ENCODE measurements around the gene ZFR.
"Not testable (repeated sequence)": the region's sequence is repeated elsewhere in the genome, so short reads cannot be mapped to it uniquely, and the experiment has no call there.

The ZFR gene

DNA sequence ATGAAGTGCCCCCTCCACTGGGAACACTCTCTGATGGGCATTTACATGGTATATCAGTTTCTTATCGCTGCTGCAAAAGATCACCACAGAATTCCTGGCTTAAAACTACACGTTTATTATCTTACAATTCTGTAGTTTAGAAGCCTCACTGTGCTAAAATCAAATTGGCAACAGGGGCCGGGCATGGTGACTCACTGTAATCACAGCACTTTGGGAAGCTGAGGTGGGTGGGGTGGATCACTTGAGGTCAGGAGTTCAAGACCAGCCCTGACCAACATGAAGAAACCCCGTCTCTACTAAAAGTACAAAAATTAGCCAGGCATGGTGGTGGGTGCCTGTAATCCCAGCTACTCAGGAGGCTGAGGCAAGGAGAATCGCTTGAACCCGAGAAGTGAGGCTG is 7.8 kb upstream of the ZFR start:
- not testable (repeated sequence) for DNase-seq (ENCODE audit: low read depth in 1 of 2, low spot score in 1 of 2)

DNA sequence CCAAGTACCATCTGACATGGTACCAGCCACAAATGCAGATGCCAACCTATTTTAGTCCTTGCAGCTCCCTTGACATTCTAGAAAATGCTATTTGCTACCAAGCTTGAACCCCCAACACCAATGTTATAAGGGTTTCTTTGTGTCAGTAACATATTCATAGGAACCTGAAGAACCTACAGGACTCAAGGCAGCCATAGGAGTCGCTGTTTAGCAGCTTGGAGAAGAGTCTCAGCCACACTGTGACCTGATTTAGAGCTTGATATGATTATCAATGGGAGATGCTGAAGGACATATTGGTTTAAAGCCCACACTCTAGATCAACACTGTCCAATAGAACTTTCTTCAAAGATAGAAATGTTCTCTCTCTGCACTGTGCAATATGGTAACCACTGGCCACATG is 6.4 kb upstream of the ZFR start:
- no peak for DNase-seq (ENCODE audit: low read depth in 1 of 2, low spot score in 1 of 2)

DNA sequence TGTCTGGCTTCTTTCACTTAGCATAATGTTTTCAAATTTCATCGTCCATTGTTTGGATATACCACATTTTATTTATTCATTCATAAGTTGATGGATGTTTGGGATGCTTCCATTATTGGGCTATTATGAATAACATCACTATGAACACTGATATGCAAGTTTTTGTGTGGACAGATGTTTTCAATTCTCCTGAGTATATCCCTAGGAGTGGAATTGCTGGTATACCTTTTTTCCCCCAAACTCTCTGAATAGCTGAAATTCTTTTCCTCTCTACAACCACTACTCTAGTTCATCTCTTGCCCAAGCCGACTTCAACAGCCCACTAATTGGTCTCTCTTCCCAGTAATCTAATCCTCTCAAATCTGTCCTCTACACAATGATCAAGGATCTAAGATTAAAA is 4.7 kb upstream of the ZFR start:
- DNase-seq (ENCODE audit: low read depth in 1 of 2, low spot score in 1 of 2), result no peak

DNA sequence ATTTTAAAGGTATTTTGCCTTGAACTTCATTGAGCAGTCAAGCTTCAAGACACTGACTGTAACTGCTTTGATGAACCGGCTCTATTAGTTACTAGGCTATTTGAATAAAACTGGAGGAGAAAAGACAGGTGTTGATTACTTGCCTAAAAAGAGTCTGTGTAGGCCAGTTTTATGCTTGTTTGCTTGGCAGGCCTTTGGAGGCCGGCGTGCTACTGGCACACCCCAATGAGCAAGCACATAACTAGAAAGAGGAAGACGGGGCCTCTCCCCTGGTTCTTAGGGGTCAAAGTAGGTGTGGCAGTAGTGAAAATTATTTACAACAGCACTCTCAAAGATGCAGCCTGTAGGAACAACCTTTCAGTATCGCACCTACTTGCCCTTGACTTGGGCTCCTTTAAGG is 2.1 kb upstream of the ZFR start:
- no peak for DNase-seq (ENCODE audit: low read depth in 1 of 2, low spot score in 1 of 2)

DNA sequence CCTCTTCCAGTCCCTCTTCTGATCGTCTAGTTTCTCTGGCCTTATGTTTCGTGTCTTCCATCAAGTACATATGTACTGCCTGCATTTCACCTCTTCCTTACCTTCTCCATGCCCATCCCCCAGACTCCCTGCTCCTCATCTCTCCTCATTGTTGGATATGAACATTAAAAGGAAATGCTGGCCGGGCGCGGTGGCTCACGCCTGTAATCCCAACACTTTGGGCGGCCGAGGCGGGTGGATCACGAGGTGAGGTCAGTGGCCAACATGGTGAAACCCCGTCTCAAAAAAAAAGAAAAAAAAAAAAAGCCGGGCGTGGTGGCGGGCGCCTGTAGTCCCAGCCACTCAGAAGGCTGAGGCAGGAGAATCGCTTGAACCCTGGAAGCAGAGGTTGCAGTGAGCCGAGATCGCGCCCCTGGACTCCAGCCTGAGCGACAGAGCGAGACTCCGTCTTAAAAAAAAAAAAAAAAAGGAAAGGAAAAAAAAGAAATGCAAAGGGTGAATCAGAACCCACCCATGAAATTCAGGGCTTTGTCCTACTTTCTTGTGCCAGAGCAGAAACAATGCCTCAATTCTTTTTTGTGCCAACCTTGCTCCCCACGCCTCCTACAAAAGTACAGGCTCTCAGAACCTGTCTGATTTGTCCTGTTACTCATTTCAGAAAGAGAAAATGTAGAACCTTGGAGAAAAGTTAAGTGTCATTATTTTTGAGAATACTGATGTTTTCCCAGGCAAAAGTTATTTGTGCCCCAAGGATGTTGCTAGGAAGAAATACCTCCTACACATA is 1.5 kb upstream of the ZFR start:
- DNase-seq (ENCODE audit: low read depth in 1 of 2, low spot score in 1 of 2), result no peak

DNA sequence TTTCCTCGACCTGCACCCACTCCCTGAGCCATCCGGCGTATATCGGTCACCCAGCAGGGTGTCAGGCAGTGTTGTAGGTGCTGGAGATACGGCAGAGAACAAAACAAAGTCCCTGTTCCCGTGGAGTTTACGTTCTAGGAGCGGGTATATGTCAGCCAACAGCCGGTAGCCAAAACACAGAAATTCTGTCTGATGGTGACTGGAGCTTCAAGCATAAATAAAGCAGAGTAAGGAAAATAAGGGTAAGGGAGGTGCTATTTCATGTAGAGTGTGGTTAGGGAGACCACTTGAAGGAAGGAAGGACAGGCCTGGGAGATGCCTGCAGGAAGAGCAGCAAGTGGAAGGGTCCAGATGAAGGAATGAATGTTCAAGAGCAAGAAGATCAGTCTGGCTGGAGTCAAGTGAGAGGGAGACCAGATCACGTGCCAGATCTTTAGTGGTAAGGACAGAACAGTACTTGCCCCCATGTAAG is 783 bp upstream of the ZFR start:
- DNase-seq (ENCODE audit: low read depth in 1 of 2, low spot score in 1 of 2), result no peak

DNA sequence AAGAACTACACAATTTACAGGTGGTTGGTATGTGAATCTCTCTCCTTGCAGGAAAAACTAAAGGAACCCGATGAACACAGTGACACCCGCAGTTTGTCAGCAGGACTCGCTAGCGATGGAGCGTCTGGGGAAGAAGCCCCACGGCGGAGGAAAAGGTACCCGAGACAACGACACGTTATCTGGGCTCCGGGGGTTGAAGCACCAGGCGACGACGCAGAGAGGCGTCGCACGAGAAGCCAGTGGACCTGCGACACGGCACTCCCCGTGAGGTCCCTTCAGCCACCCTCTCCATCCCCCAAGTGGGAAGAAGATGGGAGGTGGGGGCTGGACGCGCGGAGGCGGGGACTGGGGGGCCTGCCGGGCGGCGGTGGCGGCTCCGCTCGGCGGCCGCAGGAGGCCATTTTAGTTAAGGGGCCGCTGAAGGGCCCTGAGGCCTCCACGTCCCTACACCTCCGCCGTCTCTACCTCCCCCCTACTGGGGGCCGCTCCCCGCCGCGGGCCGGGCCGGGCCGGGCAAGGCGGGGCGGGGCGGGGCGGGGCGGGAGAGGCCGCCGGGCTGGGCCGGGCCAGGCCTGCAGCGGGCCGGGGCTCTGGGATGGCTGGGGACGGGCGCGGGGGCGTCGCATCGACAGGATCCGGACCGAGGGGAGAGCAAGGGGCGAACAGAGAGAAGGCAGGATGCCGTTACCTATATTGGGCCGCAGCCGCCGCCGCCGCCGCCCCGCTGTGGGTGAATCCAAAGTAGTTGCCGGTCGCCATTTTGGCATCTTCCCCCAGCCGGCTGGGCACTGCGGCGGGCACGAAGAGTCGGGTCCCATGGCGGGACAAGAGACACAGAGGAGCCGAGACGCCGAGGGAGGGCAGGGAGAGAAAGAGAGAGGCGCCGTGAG is 754 bp downstream of the ZFR start:
- DNase-seq (ENCODE audit: low read depth in 1 of 2, low spot score in 1 of 2), result peak; percentile 17 to 30

DNA sequence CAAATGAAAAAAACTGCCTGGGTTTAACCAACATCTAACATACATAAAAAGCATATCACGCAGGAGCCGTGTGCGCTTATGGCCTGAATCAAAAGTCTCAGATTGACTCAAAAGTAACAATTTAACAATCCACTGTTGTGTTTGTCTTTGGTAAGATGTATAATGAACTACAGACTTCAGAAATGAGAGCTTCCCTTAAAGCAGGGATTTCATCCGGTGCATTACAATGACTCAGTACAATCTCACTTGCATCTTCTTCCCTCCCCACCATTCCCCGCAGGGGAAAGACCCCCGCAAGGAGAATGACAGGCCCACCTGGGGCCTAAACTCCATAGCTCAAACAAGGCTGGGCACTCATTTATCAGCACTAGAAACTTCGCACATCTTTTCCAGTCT is 1.4 kb downstream of the ZFR start:
- DNase-seq (ENCODE audit: low read depth in 1 of 2, low spot score in 1 of 2), result no peak

DNA sequence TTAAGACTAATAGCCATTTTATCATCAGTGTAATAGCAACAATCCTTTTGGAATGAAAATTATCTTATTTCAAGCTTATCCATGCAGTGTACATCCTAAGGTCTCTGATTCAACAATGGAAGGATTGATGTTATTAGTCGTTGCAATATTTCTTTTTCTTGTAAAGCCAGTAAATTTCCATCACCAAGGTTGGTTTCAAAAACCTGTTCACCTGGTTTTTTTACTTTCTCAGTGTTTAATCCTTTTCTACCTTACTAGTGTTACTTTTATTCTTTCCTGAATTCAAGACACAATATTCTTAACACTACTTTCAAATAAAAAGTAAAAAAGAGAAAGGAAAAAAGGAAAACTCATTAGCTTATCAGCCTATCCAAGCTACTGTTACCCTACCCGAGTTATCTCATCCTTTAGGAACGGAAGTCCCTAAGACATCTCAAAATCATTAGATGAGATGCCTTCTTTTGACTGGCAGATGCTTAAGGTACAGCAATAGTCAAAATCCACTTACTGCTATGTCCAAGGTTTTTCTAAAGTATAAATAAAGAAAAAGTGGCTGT is 5.4 kb downstream of the ZFR start:
- DNase-seq (ENCODE audit: low read depth in 1 of 2, low spot score in 1 of 2), result no peak

DNA sequence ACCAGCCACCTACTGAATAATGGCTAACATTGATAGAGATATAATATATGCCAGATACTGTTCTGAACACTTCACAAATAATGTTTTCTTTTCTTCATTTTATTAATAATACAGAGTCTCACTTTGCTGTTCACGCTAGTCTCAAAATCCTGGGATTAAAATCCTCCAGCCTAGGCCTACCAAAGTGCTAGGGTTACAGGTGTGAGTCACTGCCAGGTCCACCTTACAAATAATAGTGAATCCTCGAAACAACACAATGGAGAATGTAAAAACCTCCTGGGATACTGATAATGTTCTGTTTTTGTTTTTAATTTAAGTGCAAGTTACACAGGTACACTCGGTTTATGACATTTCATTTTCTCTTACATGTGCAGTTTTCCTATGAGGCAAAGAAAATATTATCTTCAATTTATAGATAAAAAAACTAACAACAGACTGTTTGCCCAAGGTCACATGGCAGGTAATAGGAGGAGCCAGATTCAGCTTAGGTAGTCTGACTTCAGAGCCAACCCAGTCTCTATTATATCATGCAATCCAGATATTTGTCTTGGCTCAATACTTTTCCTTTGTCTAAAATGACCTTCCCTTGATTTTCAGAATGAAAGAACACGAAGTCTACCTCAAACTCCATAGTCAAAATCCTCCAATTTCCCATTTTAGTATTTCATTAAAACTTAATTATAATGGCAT is 7.8 kb downstream of the ZFR start:
- DNase-seq (ENCODE audit: low read depth in 1 of 2, low spot score in 1 of 2), result no peak

DNA sequence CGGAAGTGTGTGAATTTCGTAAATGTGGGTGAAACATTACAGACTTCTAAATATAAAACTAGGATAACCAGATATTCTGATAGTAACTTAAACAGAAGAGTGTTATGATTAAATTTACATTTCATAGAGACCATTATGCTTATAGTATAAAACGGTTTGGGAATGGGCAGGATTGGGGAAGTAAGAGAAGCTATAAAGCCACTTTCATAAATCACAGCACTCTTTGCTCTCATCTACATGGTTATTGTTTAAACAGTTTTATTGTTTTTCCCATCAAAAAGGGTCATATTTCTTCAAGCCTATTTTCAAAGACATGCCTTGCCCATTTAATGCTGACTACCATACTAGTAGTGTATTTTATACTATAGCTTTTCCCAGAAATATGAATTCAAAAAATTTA is 9.2 kb downstream of the ZFR start:
- no peak for DNase-seq (ENCODE audit: low read depth in 1 of 2, low spot score in 1 of 2)

DNA sequence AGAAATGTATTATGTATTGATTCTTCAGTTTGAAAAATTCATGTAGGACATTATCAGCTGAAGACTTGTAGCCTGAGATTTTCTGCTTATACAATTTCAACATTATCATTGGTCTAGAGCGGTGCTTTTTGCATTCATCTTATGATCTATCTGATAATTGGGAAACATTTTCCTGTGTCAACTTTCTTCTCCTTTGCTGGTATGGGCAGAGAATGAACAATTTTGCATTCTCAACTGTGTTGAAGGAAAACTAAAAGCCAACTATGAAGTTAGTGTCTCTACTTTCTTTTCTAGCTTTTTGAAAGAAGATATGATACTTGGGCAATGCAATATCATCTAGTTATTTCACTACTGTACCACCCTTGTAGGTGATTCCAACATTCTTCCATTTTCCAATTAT is 10.3 kb downstream of the ZFR start:
- no peak for DNase-seq (ENCODE audit: low read depth in 1 of 2, low spot score in 1 of 2)

DNA sequence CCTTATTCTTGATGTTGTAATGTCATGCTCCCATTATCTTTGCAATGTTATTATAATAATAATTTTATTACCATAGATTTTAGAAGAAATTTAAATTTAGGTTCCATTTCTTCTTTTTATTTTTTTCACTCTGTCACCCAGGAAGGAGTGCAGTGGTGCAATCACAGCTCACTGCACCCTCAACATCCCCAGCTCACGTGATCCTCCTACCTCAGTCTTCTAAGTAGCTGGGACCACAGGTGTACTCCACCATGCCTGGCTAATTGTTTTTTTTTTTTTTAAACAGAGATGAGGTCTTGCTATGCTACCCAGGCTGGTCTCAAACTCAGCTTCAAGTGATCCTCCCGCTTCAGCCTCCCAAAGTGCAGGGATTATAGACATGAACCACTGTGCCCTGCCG is 11.9 kb downstream of the ZFR start:
- no peak for DNase-seq (ENCODE audit: low read depth in 1 of 2, low spot score in 1 of 2)

DNA sequence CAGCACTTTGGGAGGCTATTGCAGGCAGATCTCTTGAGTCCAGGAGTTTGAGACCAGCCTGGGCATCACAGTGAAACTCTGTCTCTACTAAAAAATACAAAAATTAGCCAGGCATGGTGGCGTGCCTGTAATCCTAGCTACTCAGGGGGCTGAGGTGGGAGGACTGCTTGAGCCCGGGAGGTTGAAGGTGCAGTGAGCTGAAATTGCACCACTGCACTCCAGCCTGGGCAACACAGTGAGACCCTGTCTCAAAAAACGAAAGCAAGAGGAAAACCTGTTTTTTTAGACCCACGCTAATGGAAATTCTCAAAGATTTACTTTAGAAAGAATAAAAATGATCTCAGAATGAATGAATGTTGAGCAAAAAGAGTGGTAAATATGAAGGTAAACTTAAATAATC is 13.7 kb downstream of the ZFR start:
- not testable (repeated sequence) for DNase-seq (ENCODE audit: low read depth in 1 of 2, low spot score in 1 of 2)

DNA sequence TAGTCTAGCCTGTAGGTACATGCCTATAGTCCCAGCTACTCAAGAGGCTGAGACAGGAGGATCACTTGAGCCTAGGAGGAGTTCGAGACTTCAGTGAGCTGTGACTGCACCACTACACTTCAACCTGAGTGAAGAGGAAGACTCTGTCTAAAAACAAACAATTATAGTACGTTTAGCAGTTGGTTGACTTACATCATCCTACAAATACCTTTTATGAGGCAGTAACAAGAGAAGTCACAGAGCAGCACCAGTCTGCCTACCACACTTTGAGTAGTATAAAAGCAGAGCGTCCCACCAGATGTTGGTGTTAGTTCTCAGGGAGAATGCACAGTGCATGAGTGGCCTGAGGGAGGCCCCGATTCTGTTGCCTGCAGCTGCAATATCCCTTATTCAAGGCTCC is 16.1 kb downstream of the ZFR start:
- no peak for DNase-seq (ENCODE audit: low read depth in 1 of 2, low spot score in 1 of 2)

DNA sequence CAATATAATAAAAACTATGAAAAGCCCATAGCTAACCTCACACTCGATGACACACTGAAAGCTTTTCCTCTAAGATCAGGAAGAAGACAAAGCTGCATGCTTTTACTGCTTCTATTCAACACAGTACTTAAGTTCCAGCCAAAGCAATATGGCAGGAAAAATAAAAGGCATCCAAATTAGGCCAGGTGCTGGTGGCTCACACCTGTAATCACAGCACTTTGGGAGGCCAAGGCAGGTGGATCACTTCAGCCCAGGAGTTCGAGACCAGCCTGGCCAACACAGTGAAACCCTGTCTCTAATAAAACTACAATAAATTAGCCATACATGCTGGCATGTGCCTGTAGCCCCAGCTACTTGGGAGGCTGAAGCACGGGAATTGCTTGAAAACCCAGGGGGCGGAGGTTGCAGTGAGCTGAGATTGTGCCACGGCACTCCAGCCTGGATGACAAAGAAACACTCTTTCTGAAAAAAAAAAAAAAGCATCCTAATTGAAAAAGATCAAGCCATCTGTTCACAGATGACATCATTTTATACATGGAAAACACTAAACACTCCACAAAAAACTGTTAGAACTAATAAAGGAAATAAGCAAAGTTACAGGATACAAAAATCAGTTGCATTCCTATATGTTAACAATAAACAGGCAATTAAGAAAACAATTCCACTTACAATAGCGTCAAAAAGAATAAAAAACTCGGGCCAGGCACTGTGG is 17.9 kb downstream of the ZFR start:
- DNase-seq (ENCODE audit: low read depth in 1 of 2, low spot score in 1 of 2), result no peak

DNA sequence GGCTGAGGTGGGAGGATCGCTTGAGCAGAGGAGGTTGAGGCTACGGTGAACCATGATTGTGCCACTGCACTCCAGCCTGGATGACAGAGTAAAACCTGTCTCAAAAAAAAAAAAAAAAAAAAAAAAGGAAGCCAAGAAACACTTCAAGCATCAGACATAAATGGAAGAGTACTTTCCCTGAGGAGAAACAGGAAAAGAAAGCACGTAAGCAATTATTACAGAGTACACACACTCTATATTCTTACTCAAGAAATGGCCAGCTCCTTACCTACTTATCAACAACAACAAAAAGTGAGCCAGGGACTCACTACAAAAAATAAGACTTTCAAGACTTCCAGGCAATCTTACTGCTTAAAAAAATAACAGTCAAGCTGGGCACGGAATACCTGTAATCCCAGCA is 21.8 kb downstream of the ZFR start:
- DNase-seq (ENCODE audit: low read depth in 1 of 2, low spot score in 1 of 2), result no peak

DNA sequence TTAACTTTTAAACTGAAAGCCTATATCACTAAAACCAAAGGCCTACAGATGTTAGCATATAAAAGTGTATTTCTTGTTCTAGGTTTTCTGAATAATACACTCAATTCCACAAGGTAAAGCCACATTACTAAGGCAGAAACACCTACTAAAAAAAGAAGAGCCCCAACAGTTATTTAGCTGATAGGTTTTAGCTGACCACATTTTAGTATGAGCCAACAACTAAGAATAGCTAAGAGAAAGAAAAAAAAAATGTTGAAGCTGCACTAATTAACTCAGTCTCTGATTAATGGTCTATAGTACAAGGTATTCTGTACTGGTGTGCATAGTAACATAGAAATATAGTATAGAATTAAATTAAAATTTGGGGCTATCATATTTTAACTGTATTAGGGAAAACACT is 23.5 kb downstream of the ZFR start:
- no peak for DNase-seq (ENCODE audit: low read depth in 1 of 2, low spot score in 1 of 2)

DNA sequence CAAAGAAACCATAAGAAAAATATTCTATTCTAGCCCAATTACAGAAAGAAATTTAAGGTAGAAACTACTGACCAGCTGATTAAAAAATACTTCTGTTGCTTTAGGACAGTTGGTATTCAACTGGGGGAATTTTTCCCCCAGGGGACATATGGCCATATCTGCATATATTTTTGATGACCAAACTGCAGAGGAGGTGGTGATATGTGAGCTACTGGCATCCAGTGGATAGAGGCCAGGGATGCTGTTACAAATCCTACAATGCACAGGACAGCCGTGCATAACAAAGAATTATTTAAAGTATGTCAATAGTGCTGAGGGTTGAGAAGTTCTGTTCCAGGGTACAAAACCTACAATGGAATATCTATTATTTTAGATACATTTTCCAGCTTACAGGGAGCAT is 24.0 kb downstream of the ZFR start:
- DNase-seq (ENCODE audit: low read depth in 1 of 2, low spot score in 1 of 2), result no peak

DNA sequence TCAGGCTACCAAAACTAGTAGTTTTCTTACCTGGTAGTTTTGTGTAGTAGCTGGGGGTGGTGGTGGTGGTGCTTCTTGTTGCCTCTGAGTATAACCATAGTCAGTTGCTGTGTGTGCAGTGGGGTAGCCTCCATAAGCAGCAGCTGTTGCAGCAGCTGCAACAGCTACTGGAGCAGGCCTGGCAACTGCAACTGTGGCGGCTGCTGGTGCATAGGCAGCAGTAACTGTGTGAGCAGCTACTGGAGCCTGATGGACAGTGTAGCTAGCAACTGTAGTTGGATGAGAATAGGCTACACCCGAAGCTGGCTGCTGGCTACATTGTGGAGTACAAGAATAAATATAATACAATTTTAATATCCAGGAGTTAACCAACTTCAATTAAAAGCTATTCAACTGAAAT is 24.7 kb downstream of the ZFR start:
- DNase-seq (ENCODE audit: low read depth in 1 of 2, low spot score in 1 of 2), result no peak
